Neutrophil (primary cell): ENCODE measurements around the gene SLC26A6.

Source experiments
- H3K27ac ChIP-seq: fragments of 200-600 bp; sonication (generic); 2 replicates; pipeline ENCODE4 v1.5.1; 2016; ENCODE audit warnings: mild to moderate bottlenecking, moderate library complexity
- H3K27me3 ChIP-seq: fragments of 200-600 bp; sonication (generic); 2 replicates; pipeline ENCODE4 v1.6.0; 2016; ENCODE audit warnings: mild to moderate bottlenecking
- H3K36me3 ChIP-seq: fragments of 200-600 bp; sonication (generic); 2 replicates; pipeline ENCODE4 v1.5.1; 2017
- H3K4me1 ChIP-seq, 2 experiments: fragments of 200-600 bp in 1 of 2; sonication (generic) in 1 of 2; 1 replicate in 1 of 2; 2 replicates in 1 of 2; pipeline versions ENCODE4 v1.5.1 to v1.6.1; 2013 to 2016; ENCODE audit warnings: low read depth in 1 of 2, low read length in 1 of 2, mild to moderate bottlenecking in 1 of 2, moderate library complexity in 1 of 2; ENCODE audit not compliant: control insufficient read depth in 1 of 2, insufficient read depth in 1 of 2
- H3K4me3 ChIP-seq, 2 experiments: fragments of 200-600 bp in 1 of 2; sonication (generic) in 1 of 2; 1 replicate in 1 of 2; 2 replicates in 1 of 2; pipeline ENCODE4 v1.5.1; 2013 to 2016; ENCODE audit warnings: low read depth in 1 of 2, low read length in 1 of 2, mild to moderate bottlenecking in 1 of 2, moderate library complexity in 1 of 2
- H3K9me3 ChIP-seq: fragments of 200-600 bp; sonication (generic); 2 replicates; pipeline ENCODE4 v1.5.1; 2016
- TF ChIP-seq, protein P1 (sequence below): fragments of 200-600 bp; sonication (generic); IDR thresholded peaks from 2 replicates; pipeline ENCODE4 v1.5.1; 2016; ENCODE audit warnings: antibody characterized with exemption

The SLC26A6 gene

DNA sequence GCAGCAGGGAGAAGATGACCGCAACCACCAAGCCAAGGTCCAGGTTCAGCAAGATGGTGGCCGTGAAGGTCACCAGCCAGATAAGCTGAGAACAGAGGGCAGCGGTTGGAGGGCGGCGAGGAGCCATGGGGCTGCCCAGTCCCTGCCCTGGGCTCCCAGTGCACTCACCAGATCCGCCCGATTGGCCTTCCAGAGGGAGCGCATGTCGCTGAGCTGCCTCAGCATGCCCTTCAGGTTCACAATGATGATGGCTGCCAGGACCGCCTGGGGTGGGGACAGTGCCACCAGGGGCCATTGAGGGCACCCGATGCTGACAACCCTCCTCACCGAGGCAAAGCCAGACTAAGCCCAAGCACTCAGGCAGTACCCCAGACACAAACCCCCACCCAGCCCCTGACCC is 5.4 kb downstream of the SLC26A6 start:
- no peak overlapping the region for H3K4me3 ChIP-seq
- H3K27ac ChIP-seq, result no peak overlapping the region
- peaks cover 87% of the 10 kb centered on the region for H3K36me3 ChIP-seq
- TF ChIP-seq, protein P1, sequence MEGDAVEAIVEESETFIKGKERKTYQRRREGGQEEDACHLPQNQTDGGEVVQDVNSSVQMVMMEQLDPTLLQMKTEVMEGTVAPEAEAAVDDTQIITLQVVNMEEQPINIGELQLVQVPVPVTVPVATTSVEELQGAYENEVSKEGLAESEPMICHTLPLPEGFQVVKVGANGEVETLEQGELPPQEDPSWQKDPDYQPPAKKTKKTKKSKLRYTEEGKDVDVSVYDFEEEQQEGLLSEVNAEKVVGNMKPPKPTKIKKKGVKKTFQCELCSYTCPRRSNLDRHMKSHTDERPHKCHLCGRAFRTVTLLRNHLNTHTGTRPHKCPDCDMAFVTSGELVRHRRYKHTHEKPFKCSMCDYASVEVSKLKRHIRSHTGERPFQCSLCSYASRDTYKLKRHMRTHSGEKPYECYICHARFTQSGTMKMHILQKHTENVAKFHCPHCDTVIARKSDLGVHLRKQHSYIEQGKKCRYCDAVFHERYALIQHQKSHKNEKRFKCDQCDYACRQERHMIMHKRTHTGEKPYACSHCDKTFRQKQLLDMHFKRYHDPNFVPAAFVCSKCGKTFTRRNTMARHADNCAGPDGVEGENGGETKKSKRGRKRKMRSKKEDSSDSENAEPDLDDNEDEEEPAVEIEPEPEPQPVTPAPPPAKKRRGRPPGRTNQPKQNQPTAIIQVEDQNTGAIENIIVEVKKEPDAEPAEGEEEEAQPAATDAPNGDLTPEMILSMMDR, result no peak
- no peaks in the 10 kb centered on the region for H3K9me3 ChIP-seq
- peaks cover 20 to 24% of the 10 kb centered on the region in 2 experiments for H3K4me1 ChIP-seq
- no peaks in the 10 kb centered on the region for H3K27me3 ChIP-seq

DNA sequence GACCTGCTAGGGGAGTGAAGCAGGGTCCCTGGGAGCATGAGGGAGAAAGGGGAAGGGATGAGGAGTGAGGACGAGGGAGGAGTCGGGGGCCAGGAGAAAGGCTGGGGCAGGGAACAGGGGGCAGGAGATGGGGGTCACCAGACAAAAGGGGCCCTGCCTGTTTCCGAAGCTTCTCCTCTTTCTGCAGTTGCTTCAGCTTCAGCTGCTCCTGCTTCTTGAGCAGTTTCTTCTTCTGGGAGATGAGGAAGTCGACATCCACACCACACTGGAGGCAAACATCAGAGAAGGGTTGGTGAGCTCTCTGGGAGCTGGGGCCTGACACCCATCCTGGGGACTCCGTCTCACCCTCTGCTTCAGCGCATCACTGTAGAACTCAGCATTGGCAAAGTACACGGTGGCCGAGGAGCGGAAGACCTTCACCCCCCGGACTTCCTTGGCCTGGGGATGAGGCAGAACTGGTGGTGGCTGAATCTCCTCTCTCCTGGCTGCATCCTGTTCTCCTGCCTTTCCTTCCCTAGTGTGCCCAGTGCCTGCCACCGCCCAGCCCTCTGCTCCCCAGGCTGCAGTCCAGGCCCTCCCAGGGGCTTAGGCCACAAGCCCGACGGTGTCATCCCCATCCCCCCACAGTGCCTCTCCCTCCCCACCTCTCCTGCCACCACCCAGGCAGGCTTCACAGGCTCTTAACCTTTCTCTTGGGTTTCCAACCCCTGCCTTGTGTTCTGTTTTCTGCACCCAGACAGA is 6.8 kb downstream of the SLC26A6 start:
- H3K9me3 ChIP-seq, result no peaks in the 10 kb centered on the region
- peaks cover 20 to 26% of the 10 kb centered on the region in 2 experiments for H3K4me1 ChIP-seq
- H3K27me3 ChIP-seq, result no peaks in the 10 kb centered on the region
- no peak overlapping the region for H3K4me3 ChIP-seq
- no peak overlapping the region for H3K27ac ChIP-seq
- peaks cover 87% of the 10 kb centered on the region for H3K36me3 ChIP-seq
- TF ChIP-seq, protein P1, result no peak

DNA sequence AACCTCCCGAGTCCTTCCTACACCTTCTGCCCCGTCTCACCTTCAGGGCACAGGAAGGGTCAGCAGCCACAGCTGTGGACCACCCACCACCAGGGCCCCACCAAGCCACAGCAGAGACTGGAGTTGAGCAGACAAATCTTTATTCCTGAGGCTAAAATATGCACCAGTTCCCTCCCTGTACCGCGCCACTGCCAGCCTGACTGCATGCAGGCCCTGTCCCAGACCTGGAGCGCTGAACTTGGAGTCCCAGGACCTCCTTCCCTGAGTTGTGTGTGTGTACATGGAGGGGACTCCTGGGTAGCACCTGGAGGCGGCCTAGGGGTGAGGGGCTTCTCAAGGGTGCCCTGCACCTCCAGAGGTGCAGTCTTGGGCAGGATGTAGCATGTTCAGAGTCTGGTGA is 9.7 kb downstream of the SLC26A6 start:
- no peaks in the 10 kb centered on the region for H3K27me3 ChIP-seq
- no peaks in the 10 kb centered on the region for H3K9me3 ChIP-seq
- no peak overlapping the region for H3K4me3 ChIP-seq
- H3K4me1 ChIP-seq, result peaks cover 30 to 32% of the 10 kb centered on the region in 2 experiments
- H3K36me3 ChIP-seq, result peaks cover 62% of the 10 kb centered on the region
- peak overlapping the region; percentile 81 for H3K27ac ChIP-seq
- TF ChIP-seq, protein P1, result no peak

DNA sequence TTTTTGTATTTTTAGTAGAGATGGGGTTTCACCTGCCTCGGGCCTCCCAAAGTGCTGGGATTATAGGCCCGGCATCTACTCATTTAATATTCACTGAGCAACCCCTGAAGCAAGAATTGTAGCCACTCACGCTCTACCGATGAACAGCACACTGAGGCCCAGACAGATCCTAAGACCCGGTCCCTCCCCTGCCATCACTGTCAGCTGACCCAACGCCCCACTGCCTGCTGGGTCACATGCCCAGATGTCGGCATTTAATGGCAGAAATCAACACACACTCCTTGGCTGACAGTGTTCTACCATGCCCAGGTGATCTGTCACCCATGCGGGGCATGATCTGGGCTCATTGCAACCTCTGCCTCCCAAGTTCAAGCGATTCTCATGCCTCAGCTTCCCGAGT is 10.5 kb downstream of the SLC26A6 start:
- Histone ChIP-seq H3K9me3 (no peaks in the 10 kb centered on the region), H3K36me3 (peaks cover 56% of the 10 kb centered on the region), H3K4me1 (peaks cover 34 to 39% of the 10 kb centered on the region in 2 experiments), H3K27ac (peak overlapping the region; percentile 81), H3K4me3 (no peak overlapping the region), H3K27me3 (no peaks in the 10 kb centered on the region)
- TF ChIP-seq, protein P1, result no peak

DNA sequence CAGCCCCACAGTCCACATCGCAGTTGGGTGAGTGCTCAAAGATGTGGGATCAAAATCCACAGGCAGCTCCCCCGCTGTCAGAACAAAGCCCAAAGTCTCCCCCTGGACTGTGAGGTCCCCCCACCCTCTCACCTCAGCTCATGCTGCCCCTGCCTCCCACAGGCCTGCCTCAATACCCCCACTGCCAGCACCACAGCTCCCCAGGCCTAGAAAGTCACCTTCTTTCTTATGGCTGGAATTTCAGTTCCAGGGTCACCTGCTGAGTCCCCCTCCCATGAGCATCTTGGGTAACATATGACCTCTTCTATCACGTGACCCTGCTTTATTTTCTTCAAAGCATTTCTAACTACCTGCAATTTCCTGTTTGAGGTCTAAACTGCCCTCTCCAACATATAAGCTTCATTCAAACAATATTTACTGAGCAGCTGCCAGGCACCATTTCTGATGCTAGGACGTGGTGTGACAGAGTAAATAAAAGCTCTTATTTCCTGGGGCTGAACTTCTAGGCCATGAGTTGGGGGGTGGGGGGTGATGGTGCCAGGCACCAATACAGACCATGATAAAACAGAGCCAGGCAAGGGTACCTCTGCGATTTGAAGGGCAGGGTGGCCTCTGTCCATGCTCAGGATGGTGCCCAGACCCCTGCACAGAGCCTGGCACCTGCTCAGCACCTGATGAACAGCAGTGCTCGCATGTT is 11.3 kb downstream of the SLC26A6 start:
- Histone ChIP-seq H3K36me3 (peaks cover 48% of the 10 kb centered on the region), H3K4me1 (peaks cover 34 to 39% of the 10 kb centered on the region in 2 experiments), H3K4me3 (no peak overlapping the region), H3K9me3 (no peaks in the 10 kb centered on the region), H3K27me3 (no peaks in the 10 kb centered on the region), H3K27ac (peak overlapping the region; percentile 81)
- TF ChIP-seq, protein P1, result no peak
